SH-SY5Y (cell line): ENCODE data around the gene FAM81A.

Experiments
- GATA2 ChIP-seq: IDR thresholded peaks from 2 replicates; pipeline ENCODE4 v1.6.1; 2011; ENCODE audit warnings: mild to moderate bottlenecking, low read depth, low read length
- GATA3 ChIP-seq: IDR thresholded peaks from 2 replicates; pipeline ENCODE4 v1.6.1; 2011; ENCODE audit warnings: low read depth, mild to moderate bottlenecking, low read length, moderate library complexity

The FAM81A gene

DNA sequence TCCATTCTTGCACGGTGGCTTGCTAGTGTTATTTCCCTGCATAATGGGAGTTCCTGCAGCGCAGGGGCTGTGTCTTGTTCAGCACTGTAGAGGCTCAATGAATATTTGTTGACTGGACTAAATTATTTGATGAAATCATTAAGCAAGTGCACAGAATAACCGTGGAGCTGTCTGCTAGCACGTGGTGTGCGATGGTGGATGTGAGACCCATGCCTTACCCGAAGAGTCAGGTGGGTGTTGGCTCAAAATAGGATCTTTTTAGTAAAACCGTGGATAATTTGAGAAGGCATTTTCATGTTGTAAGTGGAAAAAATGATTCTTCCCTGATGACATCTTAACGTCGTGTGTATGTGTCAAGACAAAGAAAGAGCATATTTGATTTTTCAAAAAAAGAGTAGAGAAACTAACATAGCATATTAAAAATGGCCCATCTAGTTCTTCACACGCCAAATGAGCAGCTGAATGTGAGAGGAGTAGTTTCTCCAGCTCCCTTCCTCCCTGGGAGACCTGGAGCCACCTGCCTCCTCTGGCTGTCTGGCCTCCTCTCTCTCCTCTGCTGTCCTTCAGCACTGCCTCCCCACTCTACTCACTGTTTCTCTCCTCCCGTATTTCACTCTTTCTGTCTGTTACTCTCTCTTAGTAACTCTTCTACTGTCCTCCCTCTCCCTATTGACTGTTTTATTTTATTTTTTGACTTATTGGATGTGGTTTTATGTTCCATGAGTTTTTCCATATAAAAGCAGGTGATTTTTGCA is 6.3 kb downstream of the FAM81A start:
- TF ChIP-seq GATA2 (no peak), GATA3 (no peak)

DNA sequence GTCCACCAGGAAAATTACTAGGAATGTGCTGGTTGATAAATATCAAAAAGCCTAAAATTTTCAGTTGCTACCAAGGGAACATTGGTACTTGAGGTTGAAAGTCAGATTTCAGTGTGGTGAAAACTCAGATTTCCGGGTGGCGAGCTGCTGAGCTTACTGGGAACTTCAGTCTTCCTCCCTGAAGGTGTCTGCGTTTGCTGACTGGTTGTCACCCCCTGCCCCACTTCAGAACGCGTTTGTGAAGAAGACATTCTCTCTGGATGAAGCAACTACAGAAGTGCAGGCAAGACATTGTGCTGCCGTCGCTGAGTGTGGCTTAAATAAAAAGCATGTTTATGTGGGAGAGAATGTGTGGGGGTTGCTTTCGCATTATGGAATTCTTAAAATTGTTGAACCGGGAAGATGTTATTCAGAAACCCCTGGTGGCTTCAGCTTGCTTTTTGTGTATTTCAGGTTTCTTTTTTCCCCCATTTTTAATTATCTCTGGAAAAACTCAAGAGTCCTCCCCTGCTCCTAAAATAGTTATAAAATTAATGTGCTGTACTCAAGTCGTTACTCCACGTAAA is 7.1 kb downstream of the FAM81A start:
- TF ChIP-seq GATA3 (no peak), GATA2 (no peak)

DNA sequence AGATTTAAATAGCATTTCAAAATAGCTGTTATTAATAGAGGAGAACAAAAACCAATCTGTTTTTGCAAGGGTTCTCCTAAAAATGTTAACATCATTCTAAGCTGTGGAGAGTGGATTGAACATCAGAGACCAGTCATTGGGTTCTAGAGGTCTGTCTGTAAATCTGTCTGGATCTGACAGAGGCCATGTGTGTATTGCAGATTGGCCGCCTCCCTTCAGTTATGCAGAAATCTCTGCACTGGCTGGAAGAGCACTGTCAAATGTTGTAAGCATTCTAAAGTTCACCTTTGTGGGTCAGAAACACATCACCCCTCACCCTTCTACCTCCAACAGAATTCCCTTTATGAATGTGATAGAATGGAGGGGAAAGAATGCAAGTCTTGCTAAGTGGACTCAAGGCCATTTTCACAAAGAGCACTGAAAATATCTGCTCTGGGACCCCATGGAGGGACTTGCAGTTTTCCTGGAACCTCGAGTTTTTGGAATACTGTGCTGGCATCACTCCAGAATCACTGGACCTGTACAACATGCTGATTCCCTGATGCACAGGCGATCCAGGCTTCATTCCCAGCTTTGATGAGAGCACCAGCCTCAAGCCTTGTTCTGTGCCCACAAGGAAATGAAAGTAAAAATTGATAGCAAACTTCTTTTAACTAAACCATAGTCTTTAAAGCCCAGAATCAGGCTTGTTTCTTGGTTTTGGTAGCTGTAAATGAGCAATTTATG is 8.4 kb downstream of the FAM81A start:
- TF ChIP-seq GATA2 (no peak), GATA3 (no peak)

DNA sequence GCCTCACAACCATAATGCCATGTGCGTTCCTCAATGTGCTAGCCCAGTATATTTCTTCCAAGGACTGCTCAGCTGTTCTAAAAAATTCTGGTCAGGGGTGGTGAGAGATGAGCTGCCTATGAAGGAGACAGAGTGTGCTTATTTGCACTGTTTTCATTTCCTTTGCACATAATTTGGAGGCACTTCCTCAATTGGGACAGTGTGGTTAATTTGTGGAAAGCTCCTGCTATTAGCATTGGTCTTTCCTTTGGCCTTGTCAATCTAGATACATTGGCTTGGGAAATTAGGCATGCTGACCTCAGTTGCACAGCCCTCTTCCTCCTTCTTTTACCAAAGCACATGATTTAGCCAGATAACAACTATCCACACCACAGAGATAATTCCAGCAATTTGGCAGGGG is 9.4 kb downstream of the FAM81A start:
- TF ChIP-seq GATA3 (no peak), GATA2 (no peak)

DNA sequence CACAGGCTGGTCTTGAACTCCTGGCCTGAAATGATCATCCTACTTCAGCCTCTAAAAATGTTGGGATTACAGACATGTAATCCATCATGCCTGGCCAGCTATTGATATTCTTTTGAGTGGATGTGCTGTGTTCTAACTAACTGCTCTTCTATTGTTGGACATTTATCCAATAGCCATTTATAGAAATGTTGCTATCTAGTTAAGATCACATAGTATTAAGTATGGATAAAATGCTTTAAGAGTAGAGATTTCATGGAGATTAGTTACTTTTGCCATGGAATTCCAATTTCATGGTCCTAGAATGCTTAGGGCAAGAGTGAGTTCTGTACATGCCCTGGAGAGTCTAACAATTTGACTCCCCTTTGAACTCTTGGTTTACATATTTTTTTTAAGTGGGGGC is 10.9 kb downstream of the FAM81A start:
- no peak for TF ChIP-seq GATA3
- TF ChIP-seq GATA2, result no peak

DNA sequence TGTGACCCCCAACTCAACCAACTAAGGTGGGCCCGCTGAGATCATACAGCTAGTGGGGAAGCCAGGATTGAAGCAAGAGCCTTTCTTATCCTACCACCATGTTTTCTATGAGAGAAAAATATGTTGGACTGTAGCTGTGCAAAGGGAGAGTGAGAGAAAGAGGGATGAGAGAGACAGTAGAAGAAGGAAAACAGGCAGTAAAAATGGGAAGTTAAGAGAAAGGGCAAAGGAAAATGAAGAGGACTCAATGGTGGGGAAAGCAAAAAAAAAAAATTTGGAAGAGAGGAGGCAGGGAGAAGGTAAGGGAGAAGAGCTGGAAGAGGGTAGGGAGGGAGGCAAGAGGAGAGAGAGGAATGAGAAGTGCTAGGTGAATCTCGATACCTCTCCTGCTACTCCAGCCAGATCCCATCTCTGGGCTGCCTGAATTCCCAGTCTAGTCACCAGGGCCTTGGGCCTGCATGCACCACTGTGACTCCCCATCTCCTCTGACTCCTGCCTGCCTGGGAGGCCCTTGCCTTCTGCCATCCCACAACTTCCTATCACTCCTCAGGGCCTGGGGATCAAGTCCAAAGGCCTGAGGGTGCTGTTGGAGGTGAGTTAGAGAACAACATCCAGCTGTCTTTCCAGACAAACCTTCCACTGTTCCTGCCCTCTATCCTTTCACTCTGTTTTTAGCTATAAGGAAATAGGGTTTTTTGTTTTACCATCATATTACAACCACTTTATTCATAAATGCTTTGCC is 15.7 kb downstream of the FAM81A start:
- TF ChIP-seq GATA3 (no peak), GATA2 (no peak)

DNA sequence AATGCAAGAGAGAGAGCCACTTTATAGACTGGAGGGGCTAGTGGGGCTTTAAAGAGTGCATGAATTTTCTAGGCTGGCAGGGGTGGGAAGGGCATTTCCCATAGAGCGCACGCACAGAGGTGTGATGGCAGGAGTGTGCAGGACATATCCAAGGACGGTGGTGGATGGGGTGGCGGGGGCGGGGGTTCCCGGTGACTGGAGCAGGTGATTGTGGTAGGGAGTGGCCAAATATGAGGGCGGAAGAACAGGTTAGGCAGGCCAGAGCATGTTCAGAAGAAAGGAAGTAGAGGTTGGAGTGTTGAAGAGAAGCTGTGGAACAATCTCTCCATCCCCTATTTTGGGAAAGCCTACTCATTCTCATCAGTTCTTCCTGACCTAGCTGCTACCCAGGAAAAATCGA is 18.1 kb downstream of the FAM81A start:
- TF ChIP-seq GATA3, result no peak
- no peak for TF ChIP-seq GATA2

DNA sequence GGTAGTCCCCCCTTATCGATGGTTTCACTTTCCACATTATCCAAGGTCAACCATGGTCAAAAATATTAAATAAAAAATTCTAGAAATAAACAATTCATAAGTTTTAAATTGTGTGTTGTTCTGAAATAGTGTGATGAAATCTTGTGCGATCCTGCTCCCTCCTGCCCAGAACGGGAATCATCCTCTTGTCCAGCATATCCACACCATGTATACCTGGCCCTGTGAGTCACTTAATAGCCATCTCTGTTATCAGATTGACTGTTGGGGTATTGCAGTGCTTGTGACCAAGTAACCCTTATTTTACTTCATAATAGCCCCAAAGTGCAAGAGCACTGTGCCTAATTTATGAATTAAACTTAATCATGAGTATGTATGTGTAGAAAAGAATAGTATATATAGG is 19.1 kb downstream of the FAM81A start:
- TF ChIP-seq GATA2, result no peak

DNA sequence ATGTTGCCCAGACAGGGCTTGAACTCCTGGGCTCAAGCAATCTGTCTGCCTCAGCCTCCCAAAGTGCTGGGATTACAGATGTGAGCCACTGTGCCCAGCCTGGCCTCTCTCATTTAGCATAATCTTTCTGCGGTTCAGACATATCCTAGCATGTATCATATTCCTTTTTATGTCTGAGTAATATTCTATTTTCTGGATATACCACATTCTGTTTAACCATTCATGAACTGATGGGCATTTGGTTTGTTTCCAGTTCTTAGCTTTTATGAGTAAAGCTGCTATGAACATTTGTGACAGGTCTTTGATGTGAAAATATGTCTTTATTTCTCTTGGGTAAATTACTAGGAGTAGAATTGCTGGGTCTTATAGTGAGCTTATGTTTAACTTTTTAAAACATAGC is 23.5 kb downstream of the FAM81A start:
- TF ChIP-seq GATA3 (no peak), GATA2 (no peak)

DNA sequence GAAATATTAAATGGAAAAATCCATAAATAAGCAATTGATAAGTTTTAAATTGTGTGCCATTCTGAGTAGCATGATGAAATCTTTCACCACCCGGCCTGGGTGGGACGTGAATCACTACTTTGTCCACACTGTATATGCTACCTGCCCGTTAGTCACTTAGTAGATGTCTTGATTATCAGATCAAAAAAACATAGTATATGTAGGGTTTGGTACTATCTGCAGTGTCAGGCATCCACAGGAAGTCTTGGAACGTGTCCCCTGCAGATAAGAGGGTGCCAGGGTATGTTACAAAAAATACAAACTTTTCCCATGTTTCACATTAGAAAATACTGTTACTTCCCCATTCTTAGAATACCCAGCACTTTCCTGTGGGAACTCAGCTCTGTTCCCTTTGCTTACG is 35.2 kb downstream of the FAM81A start:
- TF ChIP-seq GATA2, result no peak
- no peak for TF ChIP-seq GATA3

DNA sequence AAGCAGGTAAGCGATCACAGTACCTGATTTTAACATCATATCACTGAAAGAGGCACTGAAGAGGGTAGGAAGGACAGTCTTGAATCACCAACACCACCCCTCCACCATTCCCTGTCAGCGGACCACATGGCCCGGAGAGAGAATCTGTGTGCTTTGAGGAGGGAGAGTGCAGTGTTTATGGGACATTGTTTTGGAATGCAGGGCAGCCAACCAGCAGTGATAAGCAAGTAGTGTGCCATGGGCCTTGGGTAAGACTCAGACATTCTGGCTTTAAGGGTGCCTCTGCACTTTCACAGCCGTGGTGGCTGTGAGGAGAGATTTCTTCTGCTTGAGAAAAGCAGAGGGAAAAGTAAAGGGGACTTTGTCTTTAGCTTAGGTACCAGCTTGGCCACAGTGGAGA is 46.4 kb downstream of the FAM81A start:
- TF ChIP-seq GATA2 (no peak), GATA3 (no peak)

DNA sequence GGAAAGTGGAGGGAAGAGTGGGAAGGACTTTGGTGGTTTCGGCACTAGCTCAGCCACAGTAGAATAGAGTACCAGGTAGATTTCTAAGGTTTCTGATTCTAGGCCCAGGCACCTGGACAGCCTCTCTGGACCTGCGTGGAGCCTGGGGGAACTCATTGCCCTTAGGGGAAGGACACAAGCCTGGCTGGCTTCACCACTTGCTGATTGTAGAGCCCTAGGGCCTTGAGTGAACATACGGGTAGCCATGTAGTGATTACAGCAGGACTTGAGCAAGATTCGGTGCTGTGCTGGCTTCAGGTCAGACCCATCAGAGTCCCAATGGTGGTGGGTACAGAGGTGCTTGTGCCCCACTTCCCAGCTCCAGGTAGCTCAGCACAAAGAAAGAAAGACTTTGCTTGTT is 47.0 kb downstream of the FAM81A start:
- no peak for TF ChIP-seq GATA2
- no peak for TF ChIP-seq GATA3

DNA sequence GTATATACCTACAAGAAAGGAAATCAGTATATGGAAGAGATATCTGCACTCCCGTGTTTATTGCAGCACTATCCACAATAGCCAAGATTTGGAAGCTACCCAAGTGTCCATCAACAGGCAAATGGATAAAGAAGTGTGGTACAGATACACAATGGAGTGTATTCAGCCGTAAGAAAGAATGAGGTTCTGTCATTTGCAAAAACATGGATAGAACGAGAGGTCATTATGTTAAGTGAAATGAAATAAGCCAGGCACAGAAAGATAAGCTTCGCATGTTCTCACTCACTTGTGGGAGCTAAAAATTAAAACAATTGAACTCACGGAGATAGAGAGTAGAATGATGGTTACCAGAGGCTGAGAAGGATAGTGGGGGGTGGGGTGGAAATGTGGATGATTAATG is 53.1 kb downstream of the FAM81A start:
- TF ChIP-seq GATA2 (no peak), GATA3 (no peak)
